Neural crest cell (in vitro differentiated cells): Measurements from ENCODE around the gene ONECUT1. TPM values are rescaled to one million over a fixed set of nuclear protein-coding genes. Genes with fewer than 3 reads are reported as not detected.

Experiments
- DNase-seq: peaks from one replicate; pipeline ENCODE4 v3.0.0; 2021; ENCODE audit warnings: low read depth, mixed read lengths, low spot score
- H3K27ac Mint-ChIP-seq: one replicate; pipeline ENCODE4 v1.8.0; 2021; ENCODE audit warnings: mild to moderate bottlenecking, mixed read lengths; ENCODE audit not compliant: unreplicated experiment
- H3K27me3 Mint-ChIP-seq: 2 replicates; pipeline ENCODE4 v1.8.0; 2021; ENCODE audit warnings: low read depth, mild to moderate bottlenecking, mixed read lengths
- H3K36me3 Mint-ChIP-seq: 2 replicates; pipeline ENCODE4 v1.8.0; 2021; ENCODE audit warnings: low read depth, mild to moderate bottlenecking, mixed read lengths
- H3K4me1 Mint-ChIP-seq: 2 replicates; pipeline ENCODE4 v1.8.0; 2021; ENCODE audit warnings: mixed read lengths
- H3K4me3 Mint-ChIP-seq: one replicate; pipeline ENCODE4 v1.8.0; 2021; ENCODE audit warnings: mild to moderate bottlenecking, mixed read lengths
- H3K9me3 Mint-ChIP-seq: 2 replicates; pipeline ENCODE4 v1.8.0; 2021; ENCODE audit warnings: mixed read lengths
- total RNA-seq: library from RNA; stranded (reverse); gene quantifications from 2 replicates; pipeline ENCODE4 v1.2.1, GENCODE V29; 2021
- TF ChIP-seq, protein P1 (sequence below): fragments of 200-600 bp; sonication (generic); conservative IDR thresholded peaks from 2 replicates; pipeline ENCODE4 v1.5.0; 2021; ENCODE audit warnings: antibody characterized with exemption, mild to moderate bottlenecking

ONECUT1 gene
- total RNA-seq, 1 donor from 2014 or later: 41.6 TPM

DNA sequence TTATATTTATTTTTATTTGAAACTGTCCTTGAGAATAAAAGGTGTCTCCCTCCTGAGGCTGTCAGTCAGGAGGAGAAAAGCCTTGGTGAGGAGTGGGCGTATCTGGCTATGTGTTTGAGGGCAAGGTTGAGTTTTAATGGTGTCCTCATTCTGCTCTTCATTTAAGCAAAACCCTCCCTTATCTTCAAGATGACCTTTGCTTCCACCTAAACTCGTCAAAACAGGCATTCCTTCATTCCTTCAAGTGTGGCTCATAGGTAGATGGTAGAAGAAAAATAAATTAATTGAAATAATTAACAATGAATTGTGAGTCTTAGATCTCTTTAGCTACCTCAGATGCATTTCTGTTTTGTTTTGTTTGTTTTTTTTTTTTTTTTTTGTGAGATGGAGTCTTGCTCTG lies 71.6 kb downstream of the ONECUT1 start:
- no peaks in the 10 kb centered on the region for H3K36me3 Mint-ChIP-seq
- no peaks in the 10 kb centered on the region for H3K27me3 Mint-ChIP-seq
- H3K4me1 Mint-ChIP-seq: peaks cover 9% of the 10 kb centered on the region
- no peak overlapping the region for H3K4me3 Mint-ChIP-seq
- DNase-seq: no peak
- no peak overlapping the region for H3K27ac Mint-ChIP-seq
- H3K9me3 Mint-ChIP-seq: peaks cover 3% of the 10 kb centered on the region
- TF ChIP-seq, protein P1, sequence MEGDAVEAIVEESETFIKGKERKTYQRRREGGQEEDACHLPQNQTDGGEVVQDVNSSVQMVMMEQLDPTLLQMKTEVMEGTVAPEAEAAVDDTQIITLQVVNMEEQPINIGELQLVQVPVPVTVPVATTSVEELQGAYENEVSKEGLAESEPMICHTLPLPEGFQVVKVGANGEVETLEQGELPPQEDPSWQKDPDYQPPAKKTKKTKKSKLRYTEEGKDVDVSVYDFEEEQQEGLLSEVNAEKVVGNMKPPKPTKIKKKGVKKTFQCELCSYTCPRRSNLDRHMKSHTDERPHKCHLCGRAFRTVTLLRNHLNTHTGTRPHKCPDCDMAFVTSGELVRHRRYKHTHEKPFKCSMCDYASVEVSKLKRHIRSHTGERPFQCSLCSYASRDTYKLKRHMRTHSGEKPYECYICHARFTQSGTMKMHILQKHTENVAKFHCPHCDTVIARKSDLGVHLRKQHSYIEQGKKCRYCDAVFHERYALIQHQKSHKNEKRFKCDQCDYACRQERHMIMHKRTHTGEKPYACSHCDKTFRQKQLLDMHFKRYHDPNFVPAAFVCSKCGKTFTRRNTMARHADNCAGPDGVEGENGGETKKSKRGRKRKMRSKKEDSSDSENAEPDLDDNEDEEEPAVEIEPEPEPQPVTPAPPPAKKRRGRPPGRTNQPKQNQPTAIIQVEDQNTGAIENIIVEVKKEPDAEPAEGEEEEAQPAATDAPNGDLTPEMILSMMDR: no peak

DNA sequence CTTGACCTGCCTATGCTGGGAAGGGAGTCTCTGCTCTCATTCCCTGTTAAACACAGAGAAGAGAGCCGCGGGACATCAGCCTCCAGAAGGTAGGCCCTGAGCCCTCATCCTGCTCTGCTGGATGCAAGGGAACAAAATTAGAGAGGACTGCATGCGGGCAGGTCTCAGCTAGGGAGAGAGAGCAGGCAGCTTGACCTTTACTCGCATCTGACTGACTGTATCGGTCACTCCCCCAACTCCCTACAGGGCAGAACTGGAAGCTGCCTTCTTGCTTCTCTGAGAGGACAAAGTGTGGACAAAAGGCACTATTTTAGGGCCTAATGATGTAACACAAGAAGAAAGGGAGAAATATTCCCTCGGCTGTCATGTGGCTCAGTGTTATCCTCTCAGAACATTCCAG lies 72.2 kb downstream of the ONECUT1 start:
- Mint-ChIP-seq H3K36me3 (no peaks in the 10 kb centered on the region), H3K4me1 (peaks cover 9% of the 10 kb centered on the region), H3K9me3 (peaks cover 3% of the 10 kb centered on the region), H3K27ac (peak overlapping the region; percentile 14), H3K4me3 (no peak overlapping the region), H3K27me3 (no peaks in the 10 kb centered on the region)
- TF ChIP-seq, protein P1: no peak
- DNase-seq: no peak

DNA sequence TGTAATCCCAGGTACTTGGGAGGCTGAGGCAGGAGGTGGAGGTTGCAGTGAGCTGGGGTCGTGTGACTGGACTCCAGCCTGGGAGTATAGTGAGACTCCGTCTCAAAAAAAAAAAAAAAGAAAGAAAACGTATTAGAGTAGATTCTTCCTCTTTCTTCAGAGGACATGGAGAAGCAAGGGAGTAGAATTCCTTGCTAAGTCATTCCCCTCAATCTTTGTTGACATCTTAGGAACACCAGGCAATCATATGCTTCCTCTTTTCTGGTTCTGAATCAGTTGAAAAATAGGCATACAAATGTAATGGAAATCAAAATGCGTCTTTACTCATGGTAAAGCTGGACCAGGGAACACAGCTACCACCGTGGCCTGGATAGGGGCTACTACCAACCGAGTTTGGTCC lies 72.7 kb downstream of the ONECUT1 start:
- DNase-seq: no peak
- Mint-ChIP-seq H3K36me3 (no peaks in the 10 kb centered on the region), H3K9me3 (peaks cover 3% of the 10 kb centered on the region), H3K27me3 (no peaks in the 10 kb centered on the region), H3K4me1 (peaks cover 9% of the 10 kb centered on the region), H3K27ac (no peak overlapping the region), H3K4me3 (no peak overlapping the region)
- TF ChIP-seq, protein P1: no peak

DNA sequence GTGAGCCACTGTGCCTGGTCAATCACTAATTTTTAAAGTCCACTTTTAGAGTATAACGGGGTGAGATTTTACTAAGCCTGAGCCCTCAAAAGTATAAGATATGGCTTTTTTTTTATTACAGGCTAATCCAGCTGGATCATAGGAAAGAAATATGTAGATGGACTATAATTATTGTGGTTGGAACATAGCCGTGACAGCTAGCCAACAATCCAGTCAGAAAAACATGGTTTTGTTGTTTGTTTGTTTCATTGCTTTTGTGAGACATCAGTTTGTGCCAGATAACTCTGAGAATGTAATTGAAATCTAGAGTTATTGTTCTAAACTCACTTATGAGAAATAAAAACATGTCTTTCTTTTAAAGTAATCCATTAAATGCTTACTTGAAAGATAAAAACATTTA lies 73.6 kb downstream of the ONECUT1 start:
- no peak overlapping the region for H3K4me3 Mint-ChIP-seq
- H3K4me1 Mint-ChIP-seq: peaks cover 9% of the 10 kb centered on the region
- no peak overlapping the region for H3K27ac Mint-ChIP-seq
- TF ChIP-seq, protein P1: no peak
- H3K27me3 Mint-ChIP-seq: no peaks in the 10 kb centered on the region
- DNase-seq: no peak
- no peaks in the 10 kb centered on the region for H3K36me3 Mint-ChIP-seq
- peaks cover 3% of the 10 kb centered on the region for H3K9me3 Mint-ChIP-seq

DNA sequence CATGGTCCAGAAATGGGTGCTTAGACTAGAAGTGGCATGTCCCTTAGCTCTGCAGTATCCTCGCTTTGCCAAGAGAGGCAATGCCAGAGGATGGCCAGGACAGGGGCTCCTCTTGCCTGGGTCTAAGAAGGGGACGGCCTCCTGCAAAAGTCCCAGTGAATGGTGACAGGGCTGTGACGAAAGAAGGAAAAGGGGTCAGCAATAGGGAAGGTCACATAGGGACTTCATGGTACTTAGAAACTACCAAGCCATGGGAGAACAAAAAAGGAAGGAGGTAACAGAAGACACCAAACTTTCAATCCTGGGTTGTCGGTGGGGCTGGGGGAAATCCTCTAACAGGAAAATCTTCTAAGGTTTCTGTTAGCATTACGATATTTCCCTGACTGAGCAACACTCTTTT lies 74.7 kb downstream of the ONECUT1 start:
- Mint-ChIP-seq H3K27me3 (no peaks in the 10 kb centered on the region), H3K36me3 (no peaks in the 10 kb centered on the region), H3K9me3 (peaks cover 3% of the 10 kb centered on the region), H3K4me3 (no peak overlapping the region), H3K27ac (no peak overlapping the region), H3K4me1 (peaks cover 9% of the 10 kb centered on the region)
- TF ChIP-seq, protein P1: no peak
- DNase-seq: no peak

DNA sequence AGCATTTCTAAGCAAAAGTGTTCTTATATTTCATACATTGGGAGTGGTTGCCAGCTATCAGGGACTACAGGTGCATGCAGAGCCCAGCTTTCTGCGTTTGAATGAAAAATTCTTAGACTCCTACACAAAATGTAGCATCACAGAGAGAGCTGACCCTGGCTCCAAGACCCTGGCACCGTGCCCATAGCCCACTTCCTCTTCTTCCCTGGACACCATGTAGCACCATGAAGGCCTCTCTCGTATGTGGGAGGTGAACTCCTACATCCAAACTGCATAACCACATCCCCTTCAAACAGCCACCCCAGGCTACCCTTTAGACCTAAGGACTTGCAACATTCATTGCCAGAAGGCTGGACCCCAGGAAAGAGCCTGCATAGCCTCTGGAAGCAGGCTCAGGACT lies 75.2 kb downstream of the ONECUT1 start:
- DNase-seq: no peak
- H3K27me3 Mint-ChIP-seq: no peaks in the 10 kb centered on the region

More for the DNA sequence above, 75.2 kb downstream of the ONECUT1 start:
- Mint-ChIP-seq H3K9me3 (peaks cover 3% of the 10 kb centered on the region), H3K27ac (no peak overlapping the region), H3K4me3 (no peak overlapping the region), H3K4me1 (peaks cover 9% of the 10 kb centered on the region), H3K36me3 (no peaks in the 10 kb centered on the region)
- TF ChIP-seq, protein P1: no peak
